OCI-M1 (cell line): ENCODE results near the gene ASB10.

Experiments
- DNase-seq: peaks from one replicate; lab custom pipeline; 2025; lab: John Stamatoyannopoulos, UW

The ASB10 gene

DNA sequence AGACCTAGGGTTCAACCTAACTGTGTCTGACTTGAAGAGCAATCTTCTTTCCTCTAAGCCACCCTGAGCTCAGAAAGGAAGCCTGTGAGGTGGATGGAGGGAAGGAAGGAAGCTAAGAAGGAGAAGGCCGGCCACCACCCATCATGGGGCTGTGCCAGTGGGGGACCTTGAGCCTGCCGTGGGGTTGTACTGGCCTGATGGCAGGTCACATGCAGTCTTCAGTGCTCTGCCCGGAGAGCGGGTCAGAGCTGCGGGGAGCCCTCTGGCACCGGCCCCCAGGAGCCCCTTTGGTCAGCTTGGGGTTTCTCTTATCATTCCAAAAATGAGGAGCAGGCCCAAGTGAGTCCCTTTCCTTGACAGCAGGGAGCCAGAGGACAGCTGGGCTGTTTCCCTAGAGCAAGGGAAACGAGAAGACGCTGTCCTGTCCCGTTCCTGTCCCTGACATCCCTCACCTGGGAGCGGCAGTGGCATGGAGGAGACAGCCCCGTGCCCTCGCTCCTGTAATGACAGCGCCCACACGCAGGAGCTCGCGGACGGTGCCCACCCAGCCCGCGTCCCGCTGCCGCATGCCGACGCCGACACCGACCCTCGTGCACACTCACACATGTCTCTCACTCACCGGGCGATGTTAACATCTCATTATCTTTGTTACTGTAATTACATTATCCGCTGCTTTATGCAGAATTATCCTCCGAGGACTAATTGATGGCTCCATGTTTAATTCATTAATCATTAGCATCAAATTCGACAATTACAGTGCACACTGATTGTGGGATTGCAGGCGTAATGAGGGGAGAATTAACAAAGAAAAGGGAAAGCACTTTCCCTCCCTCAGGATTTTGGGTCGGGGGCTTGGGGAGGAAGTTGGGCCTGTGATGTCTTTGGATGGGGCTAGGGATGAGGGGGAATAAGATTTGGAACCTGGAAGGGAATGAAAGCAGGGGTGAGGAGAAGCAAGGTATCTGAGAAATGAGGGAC is 50.9 kb downstream of the ASB10 start:
- DNase-seq: no peak

DNA sequence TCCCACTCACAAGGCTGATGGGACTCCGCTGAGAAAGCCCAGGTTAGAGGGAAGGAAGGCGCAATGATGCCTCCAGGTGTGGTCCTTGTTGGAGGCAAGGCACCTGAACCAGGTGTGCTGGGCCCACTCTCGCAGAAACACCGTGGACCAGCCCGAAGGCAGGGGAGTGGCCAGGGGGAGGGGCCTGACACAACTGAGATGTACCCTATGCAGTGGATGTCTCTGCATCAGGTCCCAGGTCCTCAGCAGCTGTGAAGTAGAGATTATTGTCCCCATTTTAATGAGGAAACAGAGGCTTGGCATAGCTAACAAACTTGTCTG is 51.6 kb downstream of the ASB10 start:
- no peak for DNase-seq

DNA sequence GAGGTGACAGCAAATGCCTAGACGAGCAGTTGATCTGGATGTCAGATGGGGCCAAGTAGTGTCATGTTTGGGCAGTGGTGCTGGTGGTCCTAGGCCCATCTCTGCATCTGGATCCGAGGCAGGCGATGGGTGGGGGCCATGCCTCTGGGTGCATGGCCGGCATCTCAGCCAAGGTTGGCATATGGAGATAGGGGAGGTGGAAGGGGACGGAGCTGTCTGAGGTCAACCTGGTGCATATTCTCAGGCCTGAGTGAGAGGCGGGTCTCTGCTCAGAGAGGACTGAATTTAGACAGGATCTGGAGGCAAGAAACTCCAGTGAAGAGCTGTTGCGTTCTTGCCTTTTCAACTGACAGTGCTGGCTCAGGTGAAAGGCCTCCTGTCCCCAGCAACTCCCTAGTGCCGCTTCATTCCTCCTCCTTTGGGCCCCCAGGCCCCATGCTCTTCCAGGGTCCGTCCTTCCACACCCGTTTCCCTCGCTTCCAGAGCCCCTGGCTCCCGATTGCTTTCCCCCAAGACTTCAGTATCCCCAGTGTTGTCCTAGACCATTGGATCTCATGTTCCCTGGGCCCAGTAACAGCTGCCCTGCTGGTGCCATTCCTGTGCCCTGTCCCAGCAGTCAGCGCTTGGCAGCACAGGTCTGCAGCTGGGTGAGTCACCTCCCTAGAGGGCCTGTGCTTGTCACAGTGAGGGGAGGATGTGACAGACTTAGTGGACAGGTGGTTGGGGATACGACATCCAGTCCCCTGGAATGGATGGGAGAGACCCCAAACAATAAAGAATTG is 52.1 kb downstream of the ASB10 start:
- no peak for DNase-seq

DNA sequence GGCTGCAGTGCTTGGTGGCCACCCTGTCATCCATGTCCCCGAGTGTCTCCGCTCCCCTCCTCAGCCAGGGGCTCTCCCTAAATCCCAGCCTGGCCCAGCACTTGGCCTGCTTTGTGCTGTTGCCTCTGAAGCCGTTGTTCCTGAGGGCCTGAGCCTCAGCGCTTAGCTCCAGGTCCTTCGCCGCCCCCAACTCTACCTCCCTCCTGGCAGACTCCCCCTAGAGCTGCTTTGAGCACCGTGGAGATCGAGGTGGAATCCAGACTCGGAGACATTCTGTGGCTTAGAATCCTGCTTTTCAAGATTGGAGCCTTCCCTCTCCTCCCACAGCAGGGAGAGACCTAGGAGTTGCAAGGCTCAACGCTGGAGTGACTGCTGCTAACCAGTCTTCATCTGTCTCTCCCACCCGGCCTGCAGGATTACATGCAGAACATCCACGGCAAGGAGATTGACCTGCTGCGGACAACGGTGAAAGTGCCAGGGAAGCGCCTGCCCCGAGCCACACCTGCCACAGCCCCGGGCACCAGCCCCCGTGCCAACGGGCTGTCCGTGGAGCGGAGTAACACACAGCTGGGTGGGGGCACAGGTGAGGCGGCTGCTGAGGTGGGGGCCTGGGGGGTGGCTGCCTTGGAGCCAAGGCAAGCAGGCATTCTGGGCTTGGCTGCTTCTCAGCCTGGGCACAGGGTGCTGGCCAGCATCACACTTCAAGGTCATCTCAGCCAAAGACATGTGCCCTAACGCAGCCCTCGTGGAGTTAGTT is 52.9 kb downstream of the ASB10 start:
- DNase-seq: no peak

DNA sequence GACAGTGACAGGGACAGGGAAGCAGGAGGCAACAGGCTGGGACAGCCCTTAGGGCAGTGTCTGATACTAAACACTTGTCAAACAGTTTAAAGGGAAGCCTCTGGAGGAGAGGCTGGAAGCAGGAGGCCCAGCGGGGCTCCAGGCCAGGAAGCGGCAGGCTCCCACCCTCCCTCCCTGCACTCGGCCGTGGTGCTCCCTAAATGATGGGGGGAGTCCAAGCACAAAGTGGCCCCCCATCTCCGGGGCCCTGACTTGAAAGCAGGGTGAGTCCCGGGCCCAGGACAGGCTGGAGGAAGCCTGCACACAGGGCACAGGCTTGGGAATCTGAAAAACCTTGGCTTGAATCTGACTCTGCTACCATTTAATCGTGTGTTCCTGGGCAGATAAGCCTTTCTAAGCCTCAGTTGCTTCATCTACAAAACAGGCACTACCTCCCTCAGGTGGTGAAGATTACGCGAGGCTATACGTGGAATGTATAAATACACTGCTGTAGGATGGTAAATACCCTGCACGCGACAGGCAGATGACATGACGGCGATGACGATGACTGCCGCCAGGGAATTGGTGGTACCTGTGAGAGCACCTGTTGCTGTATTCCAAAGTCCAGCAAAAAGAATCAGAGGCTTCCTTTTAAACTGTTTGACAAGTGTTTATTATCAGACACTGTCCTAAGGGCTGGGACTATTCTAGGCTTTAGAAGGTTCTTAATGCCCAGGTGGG is 53.6 kb downstream of the ASB10 start:
- DNase-seq: no peak

DNA sequence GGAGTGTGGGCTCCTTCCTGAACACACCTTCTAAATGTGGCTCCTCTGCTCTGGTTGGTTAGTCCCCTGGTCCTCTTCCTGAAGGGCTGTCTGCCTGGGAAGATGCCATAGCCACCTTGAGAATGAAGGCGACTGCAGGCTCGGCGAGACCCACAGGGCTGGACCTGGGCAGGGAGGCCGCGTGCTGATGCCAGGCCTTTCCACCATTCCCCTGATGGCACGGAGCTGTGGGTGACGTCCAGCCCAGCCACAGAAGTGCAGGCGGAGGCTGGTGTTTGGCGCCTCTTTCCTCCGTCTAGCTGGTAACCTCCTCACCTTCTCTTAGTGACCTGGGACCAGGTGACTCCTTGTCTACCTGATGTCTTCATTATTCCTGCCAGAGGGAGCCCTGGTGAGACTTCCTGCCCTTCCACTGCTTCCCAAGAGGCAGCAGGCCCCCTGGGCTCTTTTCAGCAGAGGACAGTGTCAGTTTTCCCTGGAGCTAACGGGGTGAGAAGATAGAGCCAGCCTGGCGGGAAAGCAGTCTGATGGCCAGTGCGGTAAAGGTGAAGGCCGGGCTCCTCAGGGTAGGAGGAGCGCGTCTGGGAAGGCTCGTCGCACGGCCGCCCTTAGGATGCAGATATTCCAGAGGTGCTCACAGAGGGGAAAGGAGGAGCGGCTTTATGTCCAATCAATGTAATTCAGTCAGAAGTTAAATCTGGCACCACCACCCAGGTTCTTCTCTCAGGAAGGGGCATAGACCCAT is 54.4 kb downstream of the ASB10 start:
- DNase-seq: no peak

DNA sequence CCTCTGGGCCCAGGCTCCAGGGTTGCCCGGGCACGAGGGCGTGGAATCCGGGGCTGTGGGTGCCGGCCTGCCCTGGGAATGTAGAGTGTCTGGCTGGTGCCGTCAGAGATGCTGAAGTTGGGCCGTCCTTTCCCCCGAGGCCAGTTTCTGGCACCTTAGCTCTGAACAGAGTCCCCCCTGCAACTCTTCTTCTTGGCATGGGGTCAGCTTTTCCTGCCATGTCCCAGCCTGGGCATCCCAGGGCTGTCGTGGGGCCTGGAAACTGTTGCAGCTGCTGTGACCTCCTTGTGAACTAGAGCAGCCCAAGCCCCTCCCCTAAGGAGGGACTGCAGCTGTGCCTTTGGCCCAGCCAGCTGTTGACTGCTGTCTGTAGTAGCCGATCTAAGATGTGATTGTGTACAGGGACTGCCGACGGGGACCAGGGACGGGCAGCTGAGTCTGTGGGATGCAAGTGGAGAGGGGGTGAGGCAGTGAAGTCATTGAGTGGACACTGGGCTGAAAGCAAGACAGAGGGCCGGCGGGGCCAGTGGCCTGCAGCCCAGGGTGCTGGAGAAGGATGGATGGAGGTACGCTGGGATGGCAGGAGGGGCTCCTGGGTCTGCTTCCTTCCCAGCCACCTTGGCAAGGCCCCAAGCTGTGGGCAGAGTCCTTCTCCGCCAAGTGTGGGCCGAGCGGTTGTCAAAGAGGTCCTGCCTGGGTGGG is 55.3 kb downstream of the ASB10 start:
- no peak for DNase-seq

DNA sequence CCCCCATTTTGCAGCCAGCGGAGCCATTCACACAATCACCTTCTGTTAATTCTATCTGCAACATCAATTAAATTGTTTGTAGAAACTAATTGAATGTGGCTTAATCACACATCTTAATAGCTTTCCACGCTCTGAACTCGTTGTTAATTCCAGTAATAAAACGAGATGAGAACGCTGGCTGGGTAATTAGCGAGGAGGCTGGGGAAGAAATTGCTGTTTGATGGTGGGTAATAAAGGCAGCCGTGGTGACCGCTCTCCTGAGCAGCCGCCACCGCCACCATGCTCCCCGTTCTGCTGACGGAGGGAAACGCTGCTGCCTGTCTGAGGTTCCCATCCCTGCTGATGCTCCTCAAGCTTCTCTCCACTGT is 55.8 kb downstream of the ASB10 start:
- DNase-seq: no peak

DNA sequence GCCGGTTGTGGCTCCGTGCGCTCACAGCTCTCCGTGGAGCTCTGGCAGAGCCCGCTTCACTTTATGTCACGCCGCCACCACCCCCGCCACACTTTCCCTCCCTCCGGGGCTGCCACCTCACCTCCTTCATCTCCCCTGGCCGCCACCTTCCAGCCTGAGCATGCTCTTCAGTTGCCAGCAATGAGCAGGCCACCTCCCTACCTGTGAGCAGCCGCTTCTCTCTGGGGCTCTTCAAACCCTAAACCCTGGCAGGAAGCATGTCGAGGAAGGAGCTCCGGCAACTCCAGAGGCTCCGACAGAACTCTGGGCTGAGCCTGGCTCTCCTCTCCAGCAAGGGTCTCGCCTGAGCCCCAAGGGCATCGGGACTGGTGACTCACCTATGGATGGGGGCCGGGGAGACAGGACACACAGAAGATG is 56.3 kb downstream of the ASB10 start:
- DNase-seq: no peak

DNA sequence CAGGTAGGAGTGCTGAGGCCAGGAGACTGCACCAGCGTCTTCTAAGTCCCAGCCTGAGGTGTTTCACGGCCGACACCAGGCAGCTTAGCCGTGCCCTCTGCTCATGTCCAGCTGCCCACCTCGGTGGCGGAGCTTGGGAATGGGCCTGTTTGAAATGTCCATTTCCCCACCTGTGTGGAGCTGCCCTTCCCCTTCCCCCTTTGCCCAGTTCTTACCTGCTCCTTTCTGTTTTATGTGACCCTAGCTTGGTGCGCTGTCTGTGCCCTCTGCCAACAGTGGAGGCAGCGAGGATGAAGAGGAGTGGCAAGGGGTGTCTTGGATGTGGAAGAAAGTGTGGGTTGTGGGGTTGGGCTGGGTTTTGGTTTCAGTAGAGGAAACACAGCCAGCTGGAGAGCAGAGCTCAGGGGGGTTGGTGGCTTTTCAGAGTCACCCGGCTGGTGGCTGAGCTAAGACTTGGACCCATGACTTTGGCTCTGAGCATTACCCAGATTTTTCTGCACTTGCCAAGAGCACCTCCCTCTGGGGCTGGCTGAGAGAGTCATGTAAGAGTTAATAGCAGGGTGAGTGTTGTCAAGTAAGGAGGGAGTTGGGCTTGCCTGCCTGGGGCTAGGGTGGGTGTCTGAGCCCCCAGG is 57.0 kb downstream of the ASB10 start:
- DNase-seq: no peak

DNA sequence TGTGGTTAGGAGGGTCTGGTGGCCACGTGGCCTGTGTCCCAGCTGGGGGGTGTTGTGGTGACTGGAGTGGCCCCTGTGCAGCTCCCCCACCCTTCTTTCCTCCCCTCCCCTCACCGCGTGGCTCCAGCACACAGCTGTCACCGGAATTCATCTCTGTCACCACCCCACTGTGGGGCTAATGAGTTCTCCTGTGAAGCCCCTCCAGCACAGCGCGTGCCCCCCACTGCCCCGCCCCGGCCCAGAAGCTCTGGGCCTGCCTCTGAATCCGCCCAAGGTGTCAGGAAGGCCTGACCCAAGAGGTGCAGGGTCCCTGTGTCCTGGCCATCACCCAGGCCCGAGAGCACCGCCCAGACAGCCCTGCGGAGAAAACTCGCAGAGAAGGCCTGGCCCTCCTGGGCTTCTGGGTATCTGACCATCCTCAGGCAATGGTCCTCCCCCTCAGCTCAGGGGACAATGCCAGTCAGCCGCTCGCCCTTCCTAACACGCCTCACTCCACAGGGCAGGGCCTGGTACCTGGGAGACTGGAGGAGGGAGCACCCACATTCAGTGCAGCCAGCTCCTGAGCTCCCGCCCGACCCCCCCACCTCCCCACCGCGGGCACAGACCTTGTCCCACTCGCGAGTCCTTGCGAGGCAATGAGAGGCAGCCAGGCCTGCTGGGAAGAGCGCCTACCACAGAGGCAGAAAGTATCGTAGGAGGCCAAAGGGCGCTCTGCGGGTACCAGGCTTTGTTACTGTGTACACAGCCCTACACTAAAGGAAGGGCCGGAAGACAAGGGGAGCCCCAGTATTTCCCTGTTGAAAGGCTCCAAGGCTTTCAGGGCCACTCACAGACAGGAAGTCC is 57.7 kb downstream of the ASB10 start:
- no peak for DNase-seq

DNA sequence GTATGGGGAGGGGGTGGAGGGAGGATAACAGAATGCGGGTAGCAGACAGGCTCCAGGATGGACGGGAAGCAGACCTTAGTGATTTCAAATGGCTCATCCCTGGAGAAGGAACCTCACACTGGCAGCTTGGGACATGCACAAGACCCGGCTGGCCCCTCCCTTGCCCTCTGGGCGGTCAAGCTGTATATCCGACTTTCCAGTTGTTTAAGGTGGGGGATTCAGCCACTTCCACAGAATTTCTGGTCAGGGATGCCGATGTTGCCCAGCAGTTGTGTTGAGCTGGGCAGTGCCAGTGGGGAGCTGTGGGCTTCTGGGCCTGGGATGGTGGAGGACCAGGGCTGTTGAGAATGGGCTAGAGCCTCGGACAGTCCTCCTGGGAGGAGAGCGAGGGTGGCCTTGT is 58.3 kb downstream of the ASB10 start:
- DNase-seq: no peak

DNA sequence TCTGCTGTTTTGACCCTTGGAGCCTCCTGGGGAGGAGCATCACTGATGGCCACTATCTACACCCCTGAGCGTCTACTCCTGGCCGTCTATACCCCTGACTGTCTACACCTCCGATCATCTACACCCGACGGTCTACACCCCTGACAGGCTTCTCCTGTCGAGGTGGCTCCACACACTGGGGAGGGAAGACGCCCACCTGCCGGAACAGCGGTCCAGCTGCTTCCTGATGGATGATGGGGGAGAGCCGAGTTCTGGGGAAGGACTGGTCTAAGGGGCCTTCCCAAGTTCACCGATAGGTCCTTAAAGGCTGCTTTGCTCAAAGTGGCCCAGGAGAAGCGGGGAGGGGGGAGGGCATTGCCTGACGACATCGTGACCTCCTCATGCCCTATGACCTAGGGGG is 58.9 kb downstream of the ASB10 start:
- no peak for DNase-seq

DNA sequence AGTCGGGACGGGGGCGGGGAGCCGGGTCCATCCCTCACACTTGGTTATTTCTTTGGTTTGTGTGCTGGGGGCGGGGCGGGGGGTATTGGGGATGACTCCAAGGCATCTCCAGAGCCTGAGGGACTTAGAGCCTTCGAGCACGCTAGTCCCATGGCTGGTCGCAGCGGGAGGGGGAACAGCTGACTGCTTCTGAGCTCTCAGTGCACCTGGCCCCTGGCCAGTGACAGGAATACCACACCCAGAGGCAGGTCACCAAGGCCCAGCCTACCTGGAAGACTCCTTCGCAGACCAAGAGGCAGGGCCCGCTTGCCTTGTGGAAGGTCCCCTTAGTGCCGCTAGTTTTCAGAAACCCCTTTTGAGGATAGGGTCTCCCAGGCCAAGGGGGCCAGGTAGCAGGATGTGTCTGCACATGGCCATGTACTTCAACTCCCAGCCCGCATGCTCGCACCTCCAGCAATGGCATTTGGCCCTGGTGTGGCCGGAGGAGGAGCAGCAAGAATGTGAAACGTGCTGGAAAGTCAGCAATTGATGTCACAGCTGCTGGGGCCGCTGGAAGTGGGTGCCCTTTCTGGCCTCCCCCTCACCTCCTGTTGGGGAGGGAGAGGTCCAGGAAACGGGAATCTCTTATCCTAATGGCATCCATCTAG is 60.4 kb downstream of the ASB10 start:
- DNase-seq: no peak

DNA sequence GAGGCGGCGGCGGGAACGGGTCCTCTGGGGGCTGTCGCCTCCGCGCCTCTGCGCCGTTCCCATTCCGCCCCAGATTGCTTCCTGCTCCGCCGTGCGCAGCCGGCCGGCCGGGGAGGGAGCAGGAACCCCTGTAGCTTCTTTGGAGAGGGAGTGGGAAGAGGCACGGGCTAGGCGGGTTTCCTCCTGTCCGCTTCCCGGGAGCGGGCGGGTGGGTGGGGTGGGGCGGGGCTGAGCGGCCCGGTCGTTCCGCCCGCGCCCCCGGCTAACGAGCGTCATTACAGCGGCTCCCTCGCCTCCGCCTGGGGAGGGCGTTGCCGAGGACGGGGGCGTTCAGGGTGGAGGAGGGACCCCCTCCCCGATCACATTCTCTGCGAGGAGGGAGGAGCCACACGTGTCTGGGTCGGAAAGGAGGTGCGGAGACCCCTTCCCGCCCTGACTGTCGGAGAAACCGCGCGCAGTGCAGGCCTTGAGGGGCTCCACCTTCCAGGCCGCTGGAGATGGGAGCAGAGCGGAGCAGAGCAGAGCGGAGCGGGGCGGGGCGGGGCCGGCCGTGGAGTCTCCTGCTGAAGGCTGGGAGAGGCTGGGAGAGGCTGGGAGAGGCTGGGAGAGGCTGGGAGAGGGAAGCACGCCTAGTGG is 61.1 kb downstream of the ASB10 start:
- no peak for DNase-seq
